ENCODE data around the gene MARK1. TPM values are rescaled to one million over a fixed set of nuclear protein-coding genes. Genes with fewer than 3 reads are reported as not detected.

Gene MARK1
- total RNA-seq, 5 donors from 2014 or later (not counting 1 experiment from before 2014, with no cell fraction given) = not detected

DNA sequence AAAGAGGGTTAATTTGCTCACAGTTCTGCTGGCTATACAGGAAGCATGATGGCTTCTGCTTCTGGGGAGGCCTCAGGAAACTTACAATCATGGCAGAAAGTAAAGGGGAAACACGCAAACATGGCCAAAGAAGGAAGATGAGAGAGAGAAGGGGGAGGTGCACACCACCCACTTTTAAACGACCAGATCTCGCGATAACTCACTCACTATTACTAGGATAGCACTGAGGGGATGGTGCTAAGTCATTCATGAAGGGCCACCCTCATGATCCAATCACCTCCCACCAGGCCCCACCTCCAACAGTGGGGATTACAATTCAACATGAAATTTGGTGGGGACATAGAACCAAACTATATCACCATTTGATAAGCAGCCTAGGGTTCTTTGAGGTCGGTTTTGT, 159.9 kb downstream of the MARK1 start:
- Mint-ChIP-seq H3K4me1 (peaks cover 4 to 10% (median 7%) of the 10 kb centered on the region in 3 donors), H3K4me3 (no peak overlapping the region), H3K36me3 (no peaks in the 10 kb centered on the region), H3K9me3 (no peaks in the 10 kb centered on the region), H3K27ac (no peak overlapping the region), H3K27me3 (peaks cover 5 to 10% of the 10 kb centered on the region in 2 donors)
- CTCF ChIA-PET = no interaction called here
- no CpG with 5 or more reads among the region's 5 CpGs for WGBS (ENCODE audit: insufficient coverage)
- Histone ChIP-seq H3K36me3 (ENCODE audit: control insufficient read depth in 2 of 2, extremely low read depth in 1 of 2, insufficient read depth in 1 of 2, low read length in 1 of 2) (no peaks in the 10 kb centered on the region), H3K4me3 (ENCODE audit: control insufficient read depth in 1 of 2, extremely low read depth in 1 of 2, low read length in 1 of 2) (no peak overlapping the region), H3K4me1 (ENCODE audit: control insufficient read depth in 1 of 2, extremely low read depth in 1 of 2, insufficient read depth in 2 of 2, low read length in 2 of 2) (peaks cover 3 to 11% of the 10 kb centered on the region in 2 experiments), H3K27ac (ENCODE audit: low read length) (no peak overlapping the region), H3K9me3 (no peaks in the 10 kb centered on the region), H3K27me3 (replicated peaks in 1 of 2; ENCODE audit: control insufficient read depth in 2 of 2, extremely low read depth in 1 of 2, insufficient read depth in 2 of 2, low read length in 1 of 2) (peaks cover 0 to 22% of the 10 kb centered on the region in 2 experiments)
- POLR2A ChIA-PET = no interaction called here
- DNase-seq (no peak), ATAC-seq (replicated peaks in 1 of 4) (no peak)

- ATAC-seq (replicated peaks in 1 of 4) = peak in 1 of 4 experiments; percentile 3
- Mint-ChIP-seq H3K36me3 (no peaks in the 10 kb centered on the region), H3K27me3 (peaks cover 5 to 14% of the 10 kb centered on the region in 2 donors), H3K9me3 (no peaks in the 10 kb centered on the region), H3K4me3 (peak overlapping the region; percentile 67 to 80 (median 78)), H3K27ac (peak overlapping the region in 1 of 2 donors; percentile 69), H3K4me1 (peaks cover 4 to 10% (median 7%) of the 10 kb centered on the region in 3 donors)
- H3K4me3 ChIP-seq (ENCODE audit: control insufficient read depth in 1 of 2, extremely low read depth in 1 of 2, low read length in 1 of 2) = peak overlapping the region; percentile 11 to 45
- POLR2A ChIA-PET = no interaction called here
- peaks cover 3 to 11% of the 10 kb centered on the region in 2 experiments for H3K4me1 ChIP-seq (ENCODE audit: control insufficient read depth in 1 of 2, extremely low read depth in 1 of 2, insufficient read depth in 2 of 2, low read length in 2 of 2)
- DNase-seq = no peak
- CTCF ChIA-PET = interaction anchor here in 1 of 2 donors (0.7 to 0.9 kb wide), 2 partner anchors 20 to 43 kb away, joined by 3 to 4 read pairs; no protein-coding TSS in a partner anchor
- peaks cover 0 to 17% of the 10 kb centered on the region in 2 experiments for H3K27me3 ChIP-seq (replicated peaks in 1 of 2; ENCODE audit: control insufficient read depth in 2 of 2, extremely low read depth in 1 of 2, insufficient read depth in 2 of 2, low read length in 1 of 2)
- no peaks in the 10 kb centered on the region for H3K36me3 ChIP-seq (ENCODE audit: control insufficient read depth in 2 of 2, extremely low read depth in 1 of 2, insufficient read depth in 1 of 2, low read length in 1 of 2)
- no peaks in the 10 kb centered on the region for H3K9me3 ChIP-seq
- 40% methylated on average over 13 of the region's 14 CpGs for WGBS (ENCODE audit: insufficient coverage)
- H3K27ac ChIP-seq (ENCODE audit: low read length) = no peak overlapping the region
These were observed 161.7 kb downstream of the MARK1 start for GRCh38 chr1:220689666-220690065.

GRCh38 chr1:220690140-220691052, 162.5 kb downstream of the MARK1 start, which contains the start of gene C1orf115:
TSS of gene C1orf115 (plus strand) at chr1:220690363. CDS start at chr1:220690403, 40 bp downstream.
- no peaks in the 10 kb centered on the region for H3K36me3 Mint-ChIP-seq
- CTCF ChIA-PET = interaction anchor here in 1 of 2 donors (1.5 kb wide), 1 partner anchor 43 kb away, joined by 9 read pairs; no protein-coding TSS in a partner anchor
- Histone ChIP-seq H3K36me3 (ENCODE audit: control insufficient read depth in 2 of 2, extremely low read depth in 1 of 2, insufficient read depth in 1 of 2, low read length in 1 of 2) (no peaks in the 10 kb centered on the region), H3K27me3 (replicated peaks in 1 of 2; ENCODE audit: control insufficient read depth in 2 of 2, extremely low read depth in 1 of 2, insufficient read depth in 2 of 2, low read length in 1 of 2) (peaks cover 0 to 17% of the 10 kb centered on the region in 2 experiments), H3K4me3 (ENCODE audit: control insufficient read depth in 1 of 2, extremely low read depth in 1 of 2, low read length in 1 of 2) (peak within 1 kb of the TSS; percentile 11 to 45), H3K27ac (ENCODE audit: low read length) (no peak within 1 kb of the TSS), H3K4me1 (ENCODE audit: control insufficient read depth in 1 of 2, extremely low read depth in 1 of 2, insufficient read depth in 2 of 2, low read length in 2 of 2) (peaks cover 3 to 11% of the 10 kb centered on the region in 2 experiments), H3K9me3 (no peaks in the 10 kb centered on the region)
- peaks cover 4 to 10% (median 7%) of the 10 kb centered on the region in 3 donors for H3K4me1 Mint-ChIP-seq
- ATAC-seq (replicated peaks in 1 of 4) (peak; percentile 92 to 97 (median 94)), DNase-seq (peak; percentile 19 to 77 (median 56))
- 9% methylated on average over 88 of the region's 96 CpGs for WGBS (ENCODE audit: insufficient coverage)
- H3K27ac Mint-ChIP-seq = peak within 1 kb of the TSS in 1 of 2 donors; percentile 69
- no peaks in the 10 kb centered on the region for H3K9me3 Mint-ChIP-seq
- H3K4me3 Mint-ChIP-seq = peak within 1 kb of the TSS; percentile 67 to 80 (median 78)
- H3K27me3 Mint-ChIP-seq = peaks cover 5 to 14% of the 10 kb centered on the region in 2 donors
- POLR2A ChIA-PET = no interaction called here

DNA sequence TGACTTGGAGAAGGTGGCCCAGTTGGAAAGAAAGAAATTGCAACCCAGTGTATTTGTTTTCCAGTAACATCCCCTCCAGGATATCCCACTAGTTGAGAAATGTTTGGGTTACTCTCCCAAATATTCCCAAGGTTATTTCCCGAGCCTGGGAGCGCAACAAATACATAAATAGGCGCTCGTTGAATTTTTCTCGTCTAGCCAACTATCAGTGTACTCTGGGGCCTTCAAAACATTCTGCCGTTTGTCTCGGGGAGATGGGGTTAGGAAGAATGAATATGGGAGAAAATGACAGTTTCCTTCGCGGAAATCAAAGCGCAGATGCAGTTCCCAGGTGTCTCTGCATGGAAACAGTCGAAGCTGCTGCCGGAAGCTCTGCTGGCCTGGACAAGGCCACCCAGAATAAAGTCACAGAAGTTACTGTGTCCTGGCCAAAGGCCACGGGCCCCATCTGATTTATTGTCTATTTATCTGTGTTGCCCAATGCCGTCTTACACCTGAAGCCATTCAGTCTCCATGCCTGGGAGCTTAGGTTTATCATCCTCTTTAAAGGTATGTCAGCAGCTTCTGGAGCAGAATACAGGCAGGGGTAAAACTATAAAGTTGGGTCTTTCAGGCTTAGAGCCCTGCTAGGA, 163.2 kb downstream of the MARK1 start:
- no peak for ATAC-seq (replicated peaks in 1 of 4)
- H3K27ac Mint-ChIP-seq = no peak overlapping the region

DNA sequence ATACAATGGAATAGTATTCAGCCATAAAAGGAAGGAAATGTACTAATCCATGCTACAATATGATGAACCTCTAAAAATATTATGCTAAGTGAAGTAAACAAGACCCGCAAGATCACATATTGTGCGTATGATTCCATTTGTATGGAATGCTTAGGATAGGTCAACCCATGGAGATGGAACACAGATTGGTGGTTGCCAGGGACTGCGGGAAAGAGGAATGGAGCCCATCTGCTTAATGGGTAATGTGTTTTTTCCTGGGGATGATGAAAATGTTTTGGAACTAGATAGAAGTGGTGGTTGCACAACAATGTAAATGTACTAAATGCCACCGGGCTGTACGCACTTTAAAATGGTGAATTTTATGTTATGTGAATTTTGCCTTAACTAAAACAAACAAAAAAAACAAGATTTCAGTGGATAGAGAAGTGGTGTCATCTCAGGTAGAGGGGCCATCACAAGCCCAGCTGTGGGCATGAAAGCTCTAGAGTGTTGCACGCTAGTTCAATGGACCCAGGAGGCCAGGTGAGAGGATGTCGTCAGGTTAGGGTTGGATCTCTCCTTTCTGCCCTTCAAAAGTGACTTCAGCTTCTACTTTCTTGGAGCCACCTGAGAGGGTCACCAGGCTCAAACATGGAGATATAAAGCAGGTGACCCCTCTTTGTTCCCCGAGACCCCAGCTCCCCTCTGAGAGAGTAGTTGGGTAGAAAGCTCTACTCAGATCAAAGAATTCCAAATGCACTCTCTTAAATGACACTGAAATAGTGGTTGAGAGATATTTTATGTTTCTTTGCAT, 164.7 kb downstream of the MARK1 start:
- Histone ChIP-seq H3K4me3 (ENCODE audit: control insufficient read depth in 1 of 2, extremely low read depth in 1 of 2, low read length in 1 of 2) (no peak overlapping the region), H3K27me3 (replicated peaks in 1 of 2; ENCODE audit: control insufficient read depth in 2 of 2, extremely low read depth in 1 of 2, insufficient read depth in 2 of 2, low read length in 1 of 2) (peaks cover 0 to 17% of the 10 kb centered on the region in 2 experiments), H3K36me3 (ENCODE audit: control insufficient read depth in 2 of 2, extremely low read depth in 1 of 2, insufficient read depth in 1 of 2, low read length in 1 of 2) (no peaks in the 10 kb centered on the region), H3K4me1 (ENCODE audit: control insufficient read depth in 1 of 2, extremely low read depth in 1 of 2, insufficient read depth in 2 of 2, low read length in 2 of 2) (peaks cover 3 to 11% of the 10 kb centered on the region in 2 experiments), H3K27ac (ENCODE audit: low read length) (no peak overlapping the region), H3K9me3 (no peaks in the 10 kb centered on the region)
- ChIA-PET CTCF (interaction anchor here (0.6 to 0.9 kb wide), 2 partner anchors 18 to 723 kb away, joined by 3 read pairs; no protein-coding TSS in a partner anchor), POLR2A (no interaction called here)
- no peak overlapping the region for H3K27ac Mint-ChIP-seq
- WGBS (ENCODE audit: insufficient coverage) = 100% methylated on average over 3 of the region's 8 CpGs
- H3K36me3 Mint-ChIP-seq = no peaks in the 10 kb centered on the region
- ATAC-seq (replicated peaks in 1 of 4) = no peak
- H3K9me3 Mint-ChIP-seq = no peaks in the 10 kb centered on the region
- peaks cover 4 to 10% (median 7%) of the 10 kb centered on the region in 3 donors for H3K4me1 Mint-ChIP-seq
- H3K4me3 Mint-ChIP-seq = no peak overlapping the region
- H3K27me3 Mint-ChIP-seq = peaks cover 5 to 17% of the 10 kb centered on the region in 2 donors
- DNase-seq = no peak

More for the DNA sequence above, 163.2 kb downstream of the MARK1 start:
- Mint-ChIP-seq H3K9me3 (no peaks in the 10 kb centered on the region), H3K36me3 (no peaks in the 10 kb centered on the region), H3K4me1 (peaks cover 4 to 10% (median 7%) of the 10 kb centered on the region in 3 donors), H3K4me3 (peak overlapping the region; percentile 66 to 71 (median 67)), H3K27me3 (peaks cover 5 to 14% of the 10 kb centered on the region in 2 donors)
- no peak for DNase-seq
- peaks cover 3 to 11% of the 10 kb centered on the region in 2 experiments for H3K4me1 ChIP-seq (ENCODE audit: control insufficient read depth in 1 of 2, extremely low read depth in 1 of 2, insufficient read depth in 2 of 2, low read length in 2 of 2)
- H3K27ac ChIP-seq (ENCODE audit: low read length) = no peak overlapping the region
- WGBS (ENCODE audit: insufficient coverage) = 84% methylated on average over 12 of the region's 14 CpGs
- ChIA-PET CTCF (interaction anchor here (0.7 to 1.5 kb wide), 2 partner anchors 42 kb away, joined by 4 to 9 read pairs; no protein-coding TSS in a partner anchor), POLR2A (no interaction called here)
- no peaks in the 10 kb centered on the region for H3K36me3 ChIP-seq (ENCODE audit: control insufficient read depth in 2 of 2, extremely low read depth in 1 of 2, insufficient read depth in 1 of 2, low read length in 1 of 2)
- peaks cover 0 to 17% of the 10 kb centered on the region in 2 experiments for H3K27me3 ChIP-seq (replicated peaks in 1 of 2; ENCODE audit: control insufficient read depth in 2 of 2, extremely low read depth in 1 of 2, insufficient read depth in 2 of 2, low read length in 1 of 2)
- H3K9me3 ChIP-seq = no peaks in the 10 kb centered on the region
- H3K4me3 ChIP-seq (ENCODE audit: control insufficient read depth in 1 of 2, extremely low read depth in 1 of 2, low read length in 1 of 2) = no peak overlapping the region

Data from T-cell (primary cell).